H9 (cell line): ENCODE measurements around the gene DAB2IP. TPM values are rescaled to one million over a fixed set of nuclear protein-coding genes. Genes with fewer than 3 reads are reported as not detected.

Source experiments
- DNase-seq: peaks from one replicate; pipeline ENCODE4 v3.0.0-alpha.2; 2017
- H2AFZ ChIP-seq: one replicate; pipeline ENCODE4 v1.6.1; 2013; ENCODE audit warnings: mild to moderate bottlenecking, low read length, control low read depth, moderate library complexity
- H2AK5ac ChIP-seq: 2 replicates; pipeline ENCODE4 v1.6.1; 2013; ENCODE audit warnings: low read length, control low read depth, mixed read lengths; ENCODE audit not compliant: insufficient read length
- H2BK120ac ChIP-seq: one replicate; pipeline ENCODE4 v1.6.1; 2013; ENCODE audit warnings: low read depth, mild to moderate bottlenecking, low read length, control low read depth, inconsistent platforms; ENCODE audit not compliant: poor library complexity, severe bottlenecking
- H2BK12ac ChIP-seq: 2 replicates; pipeline ENCODE4 v1.6.1; 2013; ENCODE audit warnings: low read length, control low read depth, mixed read lengths, low read depth; ENCODE audit not compliant: insufficient read length
- H2BK15ac ChIP-seq: 2 replicates; pipeline ENCODE4 v1.6.1; 2013; ENCODE audit warnings: low read depth, low read length, control low read depth
- H2BK20ac ChIP-seq: one replicate; pipeline ENCODE4 v1.6.1; 2013; ENCODE audit warnings: low read depth, mild to moderate bottlenecking, low read length, control low read depth, inconsistent platforms; ENCODE audit not compliant: poor library complexity, severe bottlenecking
- H2BK5ac ChIP-seq: 2 replicates; pipeline ENCODE4 v1.6.1; 2013; ENCODE audit warnings: low read length, control low read depth, mixed read lengths; ENCODE audit not compliant: insufficient read length
- H3K14ac ChIP-seq: 2 replicates; pipeline ENCODE4 v1.6.1; 2013; ENCODE audit warnings: low read length, control low read depth; ENCODE audit not compliant: insufficient read depth
- H3K18ac ChIP-seq: 2 replicates; pipeline ENCODE4 v1.6.1; 2013; ENCODE audit warnings: low read depth, mild to moderate bottlenecking, mixed read lengths, low read length, control low read depth; ENCODE audit not compliant: insufficient read length
- H3K23ac ChIP-seq: 2 replicates; pipeline ENCODE4 v1.6.1; 2013; ENCODE audit warnings: low read length, control low read depth, mixed read lengths, low read depth; ENCODE audit not compliant: insufficient read length
- H3K23me2 ChIP-seq: 2 replicates; pipeline ENCODE4 v1.6.1; 2013; ENCODE audit warnings: low read depth, mild to moderate bottlenecking, mixed read lengths, low read length, control low read depth; ENCODE audit not compliant: insufficient read length, poor library complexity, severe bottlenecking
- H3K27ac ChIP-seq: 2 replicates; pipeline ENCODE4 v1.5.1; 2013; ENCODE audit warnings: low read length, control low read depth, mixed read lengths, low read depth; ENCODE audit not compliant: insufficient read length
- H3K27me3 ChIP-seq: 2 replicates; pipeline ENCODE4 v1.6.1; 2013; ENCODE audit warnings: low read length, control low read depth, inconsistent platforms; ENCODE audit not compliant: insufficient read depth
- H3K4ac ChIP-seq: 2 replicates; pipeline ENCODE4 v1.6.1; 2013; ENCODE audit warnings: low read depth, mild to moderate bottlenecking, control low read depth, inconsistent platforms, low read length, moderate library complexity
- H3K4me1 ChIP-seq: 2 replicates; pipeline ENCODE4 v1.6.1; 2013; ENCODE audit warnings: low read length, control low read depth, inconsistent platforms; ENCODE audit not compliant: insufficient read depth
- H3K4me2 ChIP-seq: 2 replicates; pipeline ENCODE4 v1.6.1; 2013; ENCODE audit warnings: low read length, control low read depth, mixed read lengths; ENCODE audit not compliant: insufficient read length, insufficient read depth
- H3K56ac ChIP-seq: 2 replicates; pipeline ENCODE4 v1.6.1; 2013; ENCODE audit warnings: low read depth, mild to moderate bottlenecking, mixed read lengths, low read length, control low read depth; ENCODE audit not compliant: insufficient read length
- H3K79me1 ChIP-seq: 2 replicates; pipeline ENCODE4 v1.6.1; 2013; ENCODE audit warnings: low read depth, mild to moderate bottlenecking, moderate library complexity, low read length, control low read depth, inconsistent platforms; ENCODE audit not compliant: insufficient read depth, poor library complexity, severe bottlenecking
- H3K79me2 ChIP-seq: 2 replicates; pipeline ENCODE4 v1.6.1; 2013; ENCODE audit warnings: low read length, control low read depth, inconsistent platforms; ENCODE audit not compliant: insufficient read depth
- H3K9ac ChIP-seq: 2 replicates; pipeline ENCODE4 v1.6.1; 2013; ENCODE audit warnings: low read length, control low read depth, mixed read lengths; ENCODE audit not compliant: insufficient read length; ENCODE audit errors: extremely low read depth
- H3K9me3 ChIP-seq: one replicate; pipeline ENCODE4 v1.6.1; 2013; ENCODE audit warnings: low read depth, low read length, inconsistent platforms; ENCODE audit not compliant: control insufficient read depth
- H3T11ph ChIP-seq: one replicate; pipeline ENCODE4 v1.6.1; 2013; ENCODE audit warnings: mild to moderate bottlenecking, low read length, control low read depth, inconsistent platforms
- H4K20me1 ChIP-seq: one replicate; pipeline ENCODE4 v1.6.1; 2013; ENCODE audit not compliant: control insufficient read depth, insufficient read length, insufficient read depth
- H4K5ac ChIP-seq: 2 replicates; pipeline ENCODE4 v1.6.1; 2013; ENCODE audit warnings: low read depth, mild to moderate bottlenecking, mixed read lengths, low read length, control low read depth; ENCODE audit not compliant: insufficient read length
- H4K8ac ChIP-seq: replicated peaks from 2 replicates; pipeline ENCODE4 v1.6.1; 2013; ENCODE audit warnings: low read length, control low read depth, mixed read lengths, low read depth; ENCODE audit not compliant: insufficient read length
- H4K91ac ChIP-seq: 2 replicates; pipeline ENCODE4 v1.6.1; 2013; ENCODE audit warnings: low read depth, mild to moderate bottlenecking, moderate library complexity, mixed read lengths, low read length, control low read depth; ENCODE audit not compliant: insufficient read length
- H3K27ac Mint-ChIP-seq, 3 experiments: 2 replicates in 2 of 3; 3 replicates in 1 of 3; pipeline ENCODE4 v1.8.0; 2020 to 2021; ENCODE audit warnings: mixed read lengths in 3 of 3, mild to moderate bottlenecking in 1 of 3, moderate library complexity in 1 of 3
- H3K27me3 Mint-ChIP-seq: 2 replicates; pipeline ENCODE4 v1.8.0; 2021; ENCODE audit warnings: low read depth, mild to moderate bottlenecking, moderate library complexity, mixed read lengths
- H3K36me3 Mint-ChIP-seq, 3 experiments: 2 replicates in 2 of 3; 3 replicates in 1 of 3; pipeline ENCODE4 v1.8.0; 2020 to 2021; ENCODE audit warnings: low read depth in 3 of 3, mixed read lengths in 3 of 3; ENCODE audit not compliant: insufficient read depth in 1 of 3
- H3K4me1 Mint-ChIP-seq, 2 experiments: 2 replicates each; pipeline ENCODE4 v1.8.0; 2020; ENCODE audit warnings: mixed read lengths in 2 of 2
- H3K4me3 Mint-ChIP-seq, 2 experiments: 2 replicates in 1 of 2; 3 replicates in 1 of 2; pipeline ENCODE4 v1.8.0; 2020 to 2021; ENCODE audit warnings: mild to moderate bottlenecking in 2 of 2, mixed read lengths in 2 of 2, moderate library complexity in 1 of 2
- H3K9me3 Mint-ChIP-seq, 2 experiments: 2 replicates in 1 of 2; 3 replicates in 1 of 2; pipeline ENCODE4 v1.8.0; 2020; ENCODE audit warnings: mild to moderate bottlenecking in 2 of 2, mixed read lengths in 2 of 2, moderate library complexity in 1 of 2
- WGBS: extraction: QIAGEN DNeasy Blood & Tissue Kit; methylation state at CpG from one replicate; pipeline ENCODE4 v1.1.7; 2013; ENCODE audit warnings: missing lambda C conversion rate, low lambda C conversion rate, mixed read lengths; ENCODE audit not compliant: insufficient read length; ENCODE audit errors: extremely low coverage; 5-methylcytosine and 5-hydroxymethylcytosine counted together
- total RNA-seq: library from RNA; stranded (reverse); gene quantifications from 2 replicates; pipeline ENCODE4 v1.2.1, GENCODE V29; 2021
- TF ChIP-seq, protein P1 (sequence below): fragments of 200-600 bp; sonication (generic); conservative IDR thresholded peaks from 3 replicates; pipeline ENCODE4 v1.8.0; 2021; ENCODE audit warnings: antibody characterized with exemption, mild to moderate bottlenecking

DAB2IP gene
- total RNA-seq, 1 experiment from 2014 or later = 22.6 TPM

DNA sequence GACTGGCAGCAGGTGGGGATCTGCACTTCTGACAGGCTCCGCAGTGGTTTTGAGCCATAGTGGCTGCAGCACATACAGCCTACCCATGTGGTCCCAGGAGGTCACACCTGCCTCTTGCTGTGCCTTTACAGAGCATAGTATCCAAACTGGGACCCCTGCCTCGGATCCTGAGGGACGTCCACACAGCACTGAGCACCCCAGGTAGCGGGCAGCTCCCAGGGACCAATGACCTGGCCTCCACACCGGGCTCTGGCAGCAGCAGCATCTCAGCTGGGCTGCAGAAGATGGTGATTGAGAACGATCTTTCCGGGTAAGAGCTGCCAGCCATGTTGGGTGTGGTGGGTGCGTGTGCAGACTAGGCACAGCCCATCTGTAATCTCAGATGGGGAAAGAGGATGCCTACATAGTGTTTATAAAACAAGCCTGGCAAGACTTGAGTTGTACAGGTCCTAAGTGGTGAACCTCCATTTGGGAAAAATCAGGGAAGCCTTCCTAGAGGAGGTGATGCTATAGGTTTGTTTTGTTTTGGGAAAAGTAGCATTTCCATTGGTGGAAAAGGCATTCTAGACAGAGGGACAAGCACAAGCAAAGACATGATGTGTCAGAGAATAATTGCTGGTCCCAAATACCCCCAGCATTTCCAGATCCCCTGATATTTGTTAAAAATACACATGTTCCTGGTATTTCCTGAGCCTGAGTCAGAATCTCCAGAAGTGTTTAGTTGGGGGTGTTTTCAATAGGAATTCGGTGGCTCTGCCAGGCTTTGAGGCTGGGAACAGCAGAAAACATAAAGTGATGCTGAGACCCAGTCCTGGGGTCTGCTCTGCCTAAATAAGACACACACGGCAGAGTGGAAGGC is 119.2 kb downstream of the DAB2IP start:
- Histone ChIP-seq H4K20me1 (no peaks in the 10 kb centered on the region), H3K4ac (no peak overlapping the region), H3K9ac (no peak overlapping the region), H4K91ac (no peak overlapping the region), H3K4me1 (no peaks in the 10 kb centered on the region), H3K56ac (no peak overlapping the region), H3K79me2 (no peaks in the 10 kb centered on the region), H3K4me2 (no peak overlapping the region), H3K79me1 (no peaks in the 10 kb centered on the region), H3K9me3 (no peaks in the 10 kb centered on the region), H3K27me3 (no peaks in the 10 kb centered on the region), H2BK5ac (no peak overlapping the region), H3T11ph (no peak overlapping the region), H2BK12ac (no peak overlapping the region), H3K14ac (no peak overlapping the region), H2BK15ac (no peak overlapping the region), H2AK5ac (no peak overlapping the region), H3K18ac (no peak overlapping the region), H2BK120ac (no peak overlapping the region), H4K8ac (no peak overlapping the region), H3K23ac (no peak overlapping the region), H2AFZ (no peak overlapping the region), H3K23me2 (no peaks in the 10 kb centered on the region), H2BK20ac (no peak overlapping the region), H3K27ac (no peak overlapping the region), H4K5ac (no peak overlapping the region)
- Mint-ChIP-seq H3K4me1 (no peaks in the 10 kb centered on the region), H3K4me3 (no peak overlapping the region), H3K36me3 (peaks cover 30 to 63% (median 45%) of the 10 kb centered on the region in 3 experiments; a peak in 6 of 7 replicates), H3K9me3 (no peaks in the 10 kb centered on the region), H3K27ac (no peak overlapping the region), H3K27me3 (no peaks in the 10 kb centered on the region; the same call in 1 of the 2 replicates)
- TF ChIP-seq, protein P1, sequence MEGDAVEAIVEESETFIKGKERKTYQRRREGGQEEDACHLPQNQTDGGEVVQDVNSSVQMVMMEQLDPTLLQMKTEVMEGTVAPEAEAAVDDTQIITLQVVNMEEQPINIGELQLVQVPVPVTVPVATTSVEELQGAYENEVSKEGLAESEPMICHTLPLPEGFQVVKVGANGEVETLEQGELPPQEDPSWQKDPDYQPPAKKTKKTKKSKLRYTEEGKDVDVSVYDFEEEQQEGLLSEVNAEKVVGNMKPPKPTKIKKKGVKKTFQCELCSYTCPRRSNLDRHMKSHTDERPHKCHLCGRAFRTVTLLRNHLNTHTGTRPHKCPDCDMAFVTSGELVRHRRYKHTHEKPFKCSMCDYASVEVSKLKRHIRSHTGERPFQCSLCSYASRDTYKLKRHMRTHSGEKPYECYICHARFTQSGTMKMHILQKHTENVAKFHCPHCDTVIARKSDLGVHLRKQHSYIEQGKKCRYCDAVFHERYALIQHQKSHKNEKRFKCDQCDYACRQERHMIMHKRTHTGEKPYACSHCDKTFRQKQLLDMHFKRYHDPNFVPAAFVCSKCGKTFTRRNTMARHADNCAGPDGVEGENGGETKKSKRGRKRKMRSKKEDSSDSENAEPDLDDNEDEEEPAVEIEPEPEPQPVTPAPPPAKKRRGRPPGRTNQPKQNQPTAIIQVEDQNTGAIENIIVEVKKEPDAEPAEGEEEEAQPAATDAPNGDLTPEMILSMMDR = no peak
- no peak for DNase-seq
- no CpG with 5 or more reads among the region's 10 CpGs for WGBS
